GM04504 (cell line): ENCODE results near the gene TAS2R60.
"Not testable (repeated sequence)": the region's sequence is repeated elsewhere in the genome, so short reads cannot be mapped to it uniquely, and the experiment has no call there.

Experiments
- DNase-seq: peaks from one replicate; pipeline ENCODE4 v3.0.0-alpha.2; 2012; ENCODE audit warnings: low read depth

Gene TAS2R60

DNA sequence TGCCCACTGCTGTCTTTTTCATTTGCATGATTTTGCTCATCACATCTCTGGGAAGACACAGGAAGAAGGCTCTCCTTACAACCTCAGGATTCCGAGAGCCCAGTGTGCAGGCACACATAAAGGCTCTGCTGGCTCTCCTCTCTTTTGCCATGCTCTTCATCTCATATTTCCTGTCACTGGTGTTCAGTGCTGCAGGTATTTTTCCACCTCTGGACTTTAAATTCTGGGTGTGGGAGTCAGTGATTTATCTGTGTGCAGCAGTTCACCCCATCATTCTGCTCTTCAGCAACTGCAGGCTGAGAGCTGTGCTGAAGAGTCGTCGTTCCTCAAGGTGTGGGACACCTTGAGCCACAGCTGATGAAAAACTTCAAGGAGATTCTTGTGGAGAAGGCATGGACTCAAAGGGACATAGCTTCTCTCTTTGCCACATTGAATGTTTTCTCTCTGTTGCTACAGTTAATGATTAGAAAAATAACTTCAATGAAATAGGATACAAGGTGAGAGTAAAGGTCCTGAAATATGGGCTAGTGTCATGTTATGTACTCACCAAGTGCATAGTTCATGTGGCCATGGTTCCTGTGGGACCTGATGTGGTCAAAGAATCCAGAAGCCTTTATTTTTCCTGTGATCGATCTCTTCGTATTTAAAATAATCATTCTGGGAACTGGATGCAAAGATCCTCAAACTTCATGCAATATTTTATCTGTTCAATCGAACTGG lies 970 bp downstream of the TAS2R60 start:
- no peak for DNase-seq

DNA sequence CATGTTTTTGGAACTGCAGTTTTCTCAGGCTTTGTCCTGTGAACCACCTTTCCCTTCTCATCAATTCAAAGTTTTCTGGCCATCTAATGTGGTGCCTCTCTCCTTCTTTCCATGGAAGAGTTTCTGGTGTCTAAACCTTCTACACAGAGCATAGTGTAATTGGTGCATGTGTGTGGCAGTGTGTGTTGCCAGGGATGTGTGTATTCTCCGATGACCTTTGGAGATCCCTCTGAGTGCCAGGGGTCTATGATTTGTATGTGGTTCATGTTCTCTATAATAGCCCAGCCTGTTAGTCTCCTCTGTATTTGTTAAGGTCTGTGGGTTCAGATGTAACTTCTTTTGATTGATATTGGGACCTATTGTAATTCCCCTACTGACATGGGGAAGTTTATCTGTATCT lies 1.5 kb downstream of the TAS2R60 start:
- no peak for DNase-seq

DNA sequence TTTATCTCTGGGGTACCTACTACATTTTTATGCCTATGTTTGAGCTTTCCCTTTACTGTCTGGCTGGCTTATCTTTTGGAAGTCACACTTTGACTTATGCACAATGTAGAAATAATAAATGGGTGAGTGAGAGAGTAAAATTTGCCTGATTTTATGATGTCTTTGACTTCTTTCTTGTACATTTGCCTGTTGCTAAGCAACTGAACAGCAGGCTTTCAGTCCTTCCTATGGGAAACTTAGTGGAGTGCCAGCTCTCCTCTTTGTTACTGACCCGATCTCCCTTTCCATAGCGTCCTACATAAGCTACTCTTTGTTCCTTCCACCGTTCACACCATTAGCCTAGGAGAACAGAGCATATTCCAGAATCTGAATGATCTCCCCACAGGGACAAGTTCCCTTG lies 4.2 kb downstream of the TAS2R60 start:
- DNase-seq, result no peak

DNA sequence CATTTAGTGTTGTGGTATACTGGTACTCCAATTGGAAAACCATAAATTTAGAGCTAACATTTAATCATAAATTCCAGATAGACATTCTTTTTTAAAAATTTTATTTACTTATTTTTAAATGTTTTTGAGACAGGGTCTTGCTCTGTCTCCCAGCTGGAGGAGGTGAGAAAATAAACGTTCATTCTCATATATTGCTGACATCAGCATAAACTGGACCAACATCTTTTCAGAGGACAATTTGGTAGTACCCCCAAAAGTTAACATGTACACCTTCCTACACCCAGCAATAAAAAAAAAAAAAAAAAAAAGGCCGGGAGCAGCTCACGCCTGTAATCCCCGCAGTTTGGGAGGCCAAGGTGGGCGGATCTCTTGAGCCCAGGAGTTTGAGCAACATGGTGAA lies 5.2 kb downstream of the TAS2R60 start:
- no peak for DNase-seq

DNA sequence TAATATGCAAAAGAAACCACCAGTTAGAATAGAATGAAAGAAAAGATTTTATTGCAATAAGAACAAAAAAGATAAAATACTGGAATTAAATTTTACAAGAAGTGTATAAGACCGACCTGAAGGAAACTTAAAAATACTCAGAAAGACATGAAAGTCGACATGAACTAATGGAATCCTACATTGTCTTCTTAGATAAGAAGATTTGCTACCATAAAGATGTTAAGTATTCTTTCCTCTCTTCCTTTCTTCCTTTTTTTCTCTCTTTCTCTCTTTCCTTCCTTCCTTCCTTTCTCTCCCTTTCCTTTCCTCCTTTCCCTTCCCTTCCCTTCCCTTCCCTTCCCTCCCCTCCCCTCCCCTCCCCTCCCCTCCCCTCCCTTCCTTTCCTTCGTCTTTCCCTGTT lies 6.5 kb downstream of the TAS2R60 start:
- no peak for DNase-seq

DNA sequence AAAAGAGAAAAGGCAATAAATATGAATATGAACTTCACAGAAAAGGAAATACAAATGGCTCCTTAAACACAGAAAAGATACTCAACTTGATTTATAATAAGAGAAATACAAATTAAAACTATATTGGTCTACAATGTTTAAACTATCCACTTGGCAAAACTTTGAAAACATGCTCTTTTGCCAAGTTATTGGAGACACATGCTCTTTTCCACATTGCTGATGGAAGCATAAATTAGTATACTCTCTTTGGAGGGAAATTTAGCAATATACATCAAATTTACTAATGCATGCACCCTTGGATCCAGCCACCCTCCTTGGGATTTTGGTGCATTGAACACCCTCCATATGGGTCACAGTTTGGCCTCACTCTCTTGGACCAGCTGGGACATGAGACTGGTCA lies 7.9 kb downstream of the TAS2R60 start:
- DNase-seq, result no peak

DNA sequence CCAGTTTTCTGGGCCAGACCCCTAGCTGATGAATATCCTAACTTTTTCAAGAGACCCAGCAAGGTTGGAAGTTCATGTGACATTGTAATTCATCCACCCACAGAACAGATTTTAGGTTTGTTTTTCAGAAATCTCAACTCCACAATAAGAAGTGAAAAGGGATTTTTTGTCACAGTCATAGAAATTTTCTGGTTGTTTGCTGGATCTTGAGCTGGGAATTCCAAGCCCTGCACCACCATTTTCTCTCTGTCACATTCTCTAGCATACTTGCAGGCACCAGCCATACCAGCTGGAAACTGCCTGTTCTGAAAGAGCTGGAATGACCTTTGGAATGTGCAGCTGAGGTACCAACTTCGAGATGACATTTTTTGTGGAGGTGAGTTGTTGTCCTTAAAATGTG lies 8.5 kb downstream of the TAS2R60 start:
- no peak for DNase-seq

DNA sequence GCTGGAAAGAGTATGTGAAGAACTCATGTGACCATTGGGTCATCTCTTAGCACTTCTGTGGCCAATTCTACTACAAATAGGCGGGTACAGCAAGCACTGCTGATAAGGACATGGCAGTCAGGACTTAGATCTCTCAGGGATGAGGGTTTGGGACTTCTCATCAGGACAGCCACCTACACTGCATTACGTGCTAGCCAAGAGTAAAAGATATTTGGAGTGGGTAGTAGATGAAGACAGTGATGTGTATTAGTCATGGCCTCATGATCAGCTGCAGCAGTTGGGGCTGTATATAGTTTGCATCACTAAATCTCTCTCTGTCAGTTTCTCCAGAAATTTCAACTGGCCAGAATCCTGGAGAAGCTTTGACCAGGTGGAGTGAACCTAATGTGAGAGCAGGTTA lies 9.2 kb downstream of the TAS2R60 start:
- no peak for DNase-seq

DNA sequence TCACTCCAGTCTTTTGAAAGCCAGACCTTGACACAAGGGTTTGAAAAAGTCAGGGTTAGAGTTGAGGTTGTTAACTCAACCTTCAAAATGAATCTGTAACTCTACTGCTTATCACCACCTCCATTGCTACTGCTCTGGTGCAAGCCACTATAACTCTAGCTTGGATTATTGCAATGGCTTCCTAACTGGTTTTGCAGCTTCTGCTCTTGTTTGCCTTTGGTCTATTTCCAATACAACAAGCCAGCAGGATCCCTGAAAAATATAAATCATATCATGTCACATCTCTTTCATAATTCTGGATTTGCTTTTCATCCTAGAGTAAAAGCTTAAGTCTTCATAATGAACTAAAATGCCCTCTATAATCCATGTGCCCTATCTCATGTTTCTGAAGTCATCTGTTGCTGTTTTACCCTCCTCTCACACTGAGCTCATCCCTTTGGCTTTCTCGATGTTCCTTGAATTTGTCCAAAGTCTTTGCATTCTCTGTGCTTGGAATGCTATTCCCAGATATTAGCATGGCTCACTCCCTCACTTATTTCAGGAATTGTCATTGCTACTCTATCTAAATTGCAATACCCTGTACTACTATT lies 10.9 kb downstream of the TAS2R60 start:
- no peak for DNase-seq

DNA sequence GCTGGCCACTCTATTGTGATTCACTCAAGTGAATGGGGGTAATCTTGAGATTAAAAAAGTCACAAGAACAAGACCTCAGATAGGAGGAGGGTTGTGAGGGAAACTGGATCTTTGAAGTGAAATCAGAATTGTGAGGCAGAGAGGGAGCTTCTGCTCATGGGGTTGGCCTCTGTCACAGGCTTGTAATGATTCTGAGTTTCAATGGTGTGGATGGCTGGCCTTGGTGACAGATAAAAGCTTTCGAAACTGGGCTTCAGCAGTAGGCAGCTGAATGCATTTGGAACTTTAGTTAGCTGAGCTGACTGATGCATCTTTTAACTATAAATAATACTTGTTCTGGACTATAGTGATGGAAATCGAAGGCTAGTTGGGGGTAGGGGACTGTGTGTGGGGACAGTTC lies 12.2 kb downstream of the TAS2R60 start:
- DNase-seq, result no peak

DNA sequence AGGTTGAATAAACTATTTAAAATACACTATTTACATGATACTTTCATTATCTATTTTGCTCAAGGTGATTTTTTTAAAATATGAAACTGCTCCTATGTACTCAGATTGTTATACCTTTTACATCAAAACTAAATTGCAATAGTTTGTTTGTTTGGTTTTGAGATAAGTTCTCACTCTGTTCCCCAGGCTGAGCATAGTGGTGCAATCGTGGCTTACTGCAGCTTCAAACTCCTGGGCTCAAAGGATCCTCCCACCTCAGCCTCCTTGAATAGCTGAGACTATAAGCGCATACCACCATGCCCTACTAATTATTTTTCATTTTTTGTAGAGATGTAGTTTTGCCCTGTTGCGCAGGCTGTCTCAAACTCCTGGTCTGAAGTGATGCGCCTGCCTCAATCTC lies 12.7 kb downstream of the TAS2R60 start:
- no peak for DNase-seq

DNA sequence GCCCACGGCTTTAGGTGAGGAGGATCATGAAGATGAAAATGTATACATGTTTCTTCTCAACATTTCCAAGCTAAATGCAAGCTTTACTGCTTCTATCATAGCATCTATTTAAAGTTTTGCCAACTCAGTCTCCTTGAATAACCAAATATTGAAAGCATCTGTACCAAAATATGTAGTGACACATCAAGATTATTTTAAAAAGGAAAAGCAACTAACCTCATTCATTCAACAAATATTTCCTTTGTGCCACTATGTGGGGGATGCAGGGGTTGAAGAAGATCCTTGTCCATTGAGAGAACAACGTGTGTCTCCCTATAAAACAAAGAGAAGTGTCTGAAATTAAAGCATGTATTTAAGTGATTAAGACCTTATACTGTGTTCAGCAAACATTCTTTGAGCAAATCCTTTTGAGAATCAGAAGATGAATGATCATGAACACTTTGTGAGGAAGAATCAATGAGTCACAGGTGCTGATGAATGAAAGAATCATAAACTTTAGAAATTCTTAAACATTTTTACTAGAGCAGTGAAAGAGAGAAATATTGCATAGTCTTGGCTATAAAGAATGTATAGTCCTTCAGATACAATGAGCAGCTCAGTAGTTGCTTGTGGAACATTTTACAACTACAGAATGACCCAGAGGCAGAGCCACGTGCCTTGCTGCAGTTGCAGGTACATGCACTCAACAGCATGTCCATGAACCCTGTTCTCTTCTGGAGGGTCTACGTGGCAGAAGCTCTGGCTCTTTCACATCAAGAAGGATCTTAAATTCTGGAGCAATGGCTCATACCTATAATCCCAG lies 13.9 kb downstream of the TAS2R60 start:
- DNase-seq, result no peak

DNA sequence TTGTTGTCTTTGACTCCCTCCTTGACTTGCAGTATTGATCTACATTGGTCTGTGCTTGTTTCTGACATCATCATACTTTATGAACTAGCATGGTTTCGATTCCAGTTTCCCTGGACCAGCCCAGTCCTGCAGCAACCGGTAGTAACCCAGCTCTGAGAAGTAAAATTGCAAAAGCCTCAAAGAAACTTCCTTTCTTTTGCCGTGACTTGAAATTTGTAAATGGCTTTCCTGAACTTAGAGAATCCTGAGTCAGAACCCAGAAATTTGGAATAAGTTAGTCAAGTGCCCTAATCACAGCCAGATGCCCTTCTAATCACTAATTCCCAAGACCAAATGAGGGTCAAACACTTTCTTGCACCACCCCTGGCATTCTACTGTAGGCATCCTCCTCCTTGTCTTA lies 15.0 kb downstream of the TAS2R60 start:
- peak; percentile 72 for DNase-seq

DNA sequence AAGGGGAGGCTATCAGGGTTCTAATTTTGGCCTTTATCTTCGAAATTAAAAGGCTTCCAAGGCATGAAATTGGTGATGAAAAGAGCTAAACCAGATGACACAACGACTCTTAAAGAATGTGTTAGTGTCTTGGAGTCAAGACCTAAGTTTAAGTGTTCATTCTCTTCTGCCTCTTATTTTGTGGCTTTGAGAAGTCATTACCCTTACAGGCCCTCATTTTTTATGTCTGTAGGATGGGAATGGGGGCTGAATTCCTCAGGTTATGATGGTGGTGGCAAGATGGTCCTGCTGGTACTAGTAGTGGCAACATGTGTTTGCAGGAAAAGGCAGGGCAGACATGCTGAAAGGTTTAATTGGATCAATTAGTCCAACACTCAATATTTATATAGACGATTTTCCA lies 15.4 kb downstream of the TAS2R60 start:
- DNase-seq, result no peak

DNA sequence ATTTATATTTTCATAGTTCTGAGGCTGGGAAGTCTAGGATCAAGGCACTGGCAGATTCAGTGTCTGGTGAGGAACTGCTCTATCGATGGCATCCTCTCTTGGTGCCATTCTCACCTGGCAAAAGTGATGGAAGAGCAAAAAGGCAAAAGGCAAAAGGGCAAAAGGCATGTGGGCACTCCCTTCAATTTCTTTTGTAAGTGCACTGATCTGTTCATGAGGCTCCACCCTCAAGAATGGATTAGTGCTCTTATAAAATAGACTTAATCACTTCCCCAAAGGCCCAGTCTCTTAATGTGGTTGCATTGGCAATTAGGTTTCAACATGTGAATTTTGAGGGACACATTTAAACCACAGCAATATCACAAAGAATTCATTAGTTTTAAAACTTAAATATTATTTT lies 16.1 kb downstream of the TAS2R60 start:
- DNase-seq, result no peak

DNA sequence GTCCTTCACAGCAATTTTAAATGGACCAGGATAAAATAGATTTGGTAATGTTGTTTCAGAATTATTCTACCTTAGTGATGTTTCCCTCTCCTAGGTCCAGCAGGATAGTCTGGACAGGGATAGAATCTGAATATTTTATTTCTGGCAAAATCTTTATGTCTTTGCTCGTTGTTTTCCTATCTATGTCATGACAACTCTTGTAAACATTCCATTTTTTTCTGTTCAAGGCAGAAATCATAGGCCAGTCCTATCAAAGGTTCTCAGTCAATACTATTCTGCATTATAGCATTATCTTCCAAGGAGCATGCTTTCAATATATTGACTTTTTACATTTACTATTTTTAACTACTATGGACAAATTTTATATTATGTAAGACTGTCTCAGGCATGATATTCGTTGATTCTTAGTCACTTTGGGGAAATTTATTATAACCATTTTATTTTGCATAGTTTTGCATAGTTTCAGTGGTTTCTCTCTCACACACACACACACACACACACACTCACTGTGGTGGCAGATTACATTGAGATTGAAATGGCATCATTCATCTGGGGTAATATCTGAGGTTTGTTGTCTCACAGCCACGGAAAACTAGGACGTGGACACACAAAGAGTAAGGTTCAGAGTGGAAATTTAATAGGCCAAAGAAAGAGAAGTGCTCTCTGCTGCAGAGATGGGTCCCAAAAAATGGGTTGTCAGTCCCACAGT lies 17.2 kb downstream of the TAS2R60 start:
- DNase-seq, result no peak

DNA sequence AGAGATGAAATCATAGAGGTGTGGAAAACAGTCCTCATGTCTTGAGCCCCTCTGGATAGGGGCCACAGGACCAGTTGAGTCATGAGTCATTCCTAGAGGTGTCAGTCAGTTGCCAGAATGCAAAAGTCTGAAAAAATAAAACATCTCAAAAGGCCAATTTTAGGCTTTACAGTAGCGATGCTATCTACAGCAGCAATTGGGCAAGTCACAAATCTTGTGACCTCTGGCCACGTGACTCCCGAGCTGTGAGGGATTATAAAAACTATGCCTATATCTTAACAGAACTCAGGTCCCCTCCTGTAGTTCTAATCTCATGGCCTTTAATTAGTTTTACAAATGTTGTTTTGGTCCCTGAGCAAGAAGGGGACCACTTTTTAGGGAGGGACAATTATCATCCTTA lies 18.8 kb downstream of the TAS2R60 start:
- DNase-seq, result no peak

DNA sequence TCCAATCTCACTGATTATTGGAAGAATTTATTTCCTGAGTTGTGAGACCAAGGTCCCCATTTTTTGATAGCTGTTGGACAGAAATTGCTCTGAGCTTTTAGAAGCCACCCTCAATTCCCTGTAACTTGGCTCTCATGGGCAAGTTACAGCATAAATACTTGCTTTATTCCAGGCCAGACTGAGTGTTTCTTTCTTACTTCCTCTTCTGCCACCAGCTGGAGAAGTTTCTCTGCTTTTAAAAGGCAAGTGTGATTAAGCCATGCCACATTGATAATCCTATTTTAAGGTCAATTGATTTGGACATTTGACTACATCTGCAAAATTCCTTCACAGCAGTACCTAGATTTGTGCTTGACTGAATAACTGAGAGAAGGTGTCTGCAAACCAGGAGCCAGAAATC lies 20.3 kb downstream of the TAS2R60 start:
- DNase-seq, result no peak

DNA sequence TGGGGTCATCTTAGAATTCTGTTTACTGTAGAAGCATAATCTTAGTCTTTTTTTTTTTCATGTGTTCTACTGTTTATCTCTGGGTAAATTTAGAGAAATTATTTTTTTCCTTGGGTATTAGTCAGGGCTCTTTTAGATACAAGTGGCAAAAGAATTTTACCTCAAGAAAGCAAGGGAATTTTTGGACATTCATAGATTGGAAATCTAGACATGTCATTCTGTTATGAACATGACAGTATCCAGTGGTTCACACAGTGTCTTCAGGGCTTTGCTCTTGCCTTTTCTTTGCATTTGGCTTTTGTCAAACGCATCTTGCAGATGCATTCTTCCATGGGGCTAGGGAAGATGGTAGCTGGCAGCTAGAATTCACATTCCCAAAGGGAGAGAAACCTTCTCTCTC lies 20.7 kb downstream of the TAS2R60 start:
- DNase-seq, result no peak

DNA sequence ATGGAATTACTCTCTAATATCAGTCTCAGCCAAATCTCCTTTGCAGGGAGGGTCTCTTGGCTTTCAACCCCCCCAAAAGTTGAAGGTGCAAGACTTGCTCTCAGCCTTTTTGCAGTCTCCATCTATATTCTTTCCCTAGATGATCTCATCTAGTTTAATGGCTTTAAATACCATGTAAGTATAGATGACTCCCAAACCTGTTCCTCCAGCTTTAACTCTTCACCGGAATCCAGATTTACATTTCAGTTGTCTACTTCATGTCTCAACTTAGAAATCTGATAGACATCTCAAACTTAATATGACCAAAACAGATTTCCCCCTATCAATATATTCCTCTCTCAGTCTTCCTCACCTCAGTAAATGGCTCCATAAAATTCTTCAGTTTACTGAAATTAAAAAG lies 24.5 kb downstream of the TAS2R60 start:
- DNase-seq, result no peak

DNA sequence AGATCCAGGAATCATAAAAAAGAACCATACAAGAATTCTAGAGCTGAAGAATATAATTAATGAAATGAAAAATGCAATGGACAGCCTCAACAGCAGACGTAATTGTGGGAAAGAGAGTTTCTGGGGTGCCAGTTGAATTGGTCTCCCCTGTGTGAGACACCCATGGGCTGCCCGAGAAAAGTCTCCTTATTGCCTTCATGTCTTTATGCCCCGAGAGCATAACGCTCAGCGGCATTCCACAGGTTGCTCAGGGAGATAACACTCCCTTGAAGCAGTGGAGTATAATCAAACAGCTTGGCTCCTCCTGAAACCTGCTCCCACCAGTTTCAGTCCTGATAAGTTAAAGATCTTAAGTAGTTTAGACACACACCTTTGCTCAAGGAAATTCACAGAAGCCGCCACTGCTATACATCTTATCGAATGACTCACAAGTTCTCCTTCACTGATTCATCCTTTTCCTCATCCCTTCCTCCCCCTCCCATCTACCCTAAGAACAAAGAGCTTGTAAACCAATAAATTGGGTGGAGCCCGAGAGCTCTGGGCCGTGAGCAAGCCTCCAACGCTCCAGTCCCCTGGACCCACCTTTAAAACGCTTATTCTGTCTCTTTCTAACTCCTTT lies 28.9 kb downstream of the TAS2R60 start:
- DNase-seq, result not testable (repeated sequence)

DNA sequence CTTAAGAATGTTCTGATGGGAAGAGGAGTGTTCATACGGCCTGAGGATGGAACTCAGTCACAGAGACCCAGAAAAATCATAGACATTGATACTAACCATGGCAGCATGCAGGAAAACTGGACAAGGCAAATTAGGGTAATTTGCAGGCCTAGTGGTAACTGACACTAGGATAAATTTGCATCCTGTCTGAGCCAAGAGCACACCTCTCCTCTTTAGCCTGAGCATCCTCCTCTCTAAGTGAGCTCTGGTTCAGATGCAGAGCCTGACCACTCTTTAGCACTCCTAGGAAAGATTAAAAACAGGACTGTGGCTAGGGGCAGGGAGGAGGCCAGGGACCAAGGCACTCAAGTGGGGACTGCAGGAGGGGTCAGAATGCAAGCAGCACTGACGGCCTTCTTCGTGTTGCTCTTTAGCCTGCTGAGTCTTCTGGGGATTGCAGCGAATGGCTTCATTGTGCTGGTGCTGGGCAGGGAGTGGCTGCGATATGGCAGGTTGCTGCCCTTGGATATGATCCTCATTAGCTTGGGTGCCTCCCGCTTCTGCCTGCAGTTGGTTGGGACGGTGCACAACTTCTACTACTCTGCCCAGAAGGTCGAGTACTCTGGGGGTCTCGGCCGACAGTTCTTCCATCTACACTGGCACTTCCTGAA lies 34.4 kb downstream of the TAS2R60 start, which contains the start of gene TAS2R41:
TSS of gene TAS2R41 (plus strand) at position 373 of the 650 bp plus-strand sequence. CDS start at position 373, 0 bp downstream.
- no peak for DNase-seq
